SJSA1 (cell line): Measurements from ENCODE around the gene WNT5A. TPM values are rescaled to one million over a fixed set of nuclear protein-coding genes. Genes with fewer than 3 reads are reported as not detected.

Source experiments
- DNase-seq, 2 experiments: peaks; one replicate each; pipeline ENCODE4 v3.0.0-alpha.2; 2015 to 2020; ENCODE audit warnings: low spot score in 2 of 2, low read depth in 1 of 2
- H3K27ac ChIP-seq: fragments of 250-450 bp; sonication (Bioruptor Pico); 2 replicates; pipeline ENCODE4 v1.5.1; 2020; ENCODE audit warnings: mild to moderate bottlenecking, moderate library complexity
- H3K27me3 ChIP-seq: fragments of 250-450 bp; sonication (Bioruptor Pico); replicated peaks from 2 replicates; pipeline ENCODE4 v1.5.1; 2020; ENCODE audit warnings: mild to moderate bottlenecking, moderate library complexity
- H3K36me3 ChIP-seq: fragments of 250-450 bp; sonication (Bioruptor Pico); 2 replicates; pipeline ENCODE4 v1.5.1; 2020; ENCODE audit warnings: mild to moderate bottlenecking
- H3K4me1 ChIP-seq: fragments of 250-450 bp; sonication (Bioruptor Pico); replicated peaks from 2 replicates; pipeline ENCODE4 v1.6.1; 2021; ENCODE audit warnings: mild to moderate bottlenecking
- H3K4me3 ChIP-seq: fragments of 250-450 bp; sonication (Bioruptor Pico); 2 replicates; pipeline ENCODE4 v1.5.1; 2020; ENCODE audit warnings: mild to moderate bottlenecking
- H3K9me3 ChIP-seq: fragments of 250-450 bp; sonication (Bioruptor Pico); replicated peaks from 2 replicates; pipeline ENCODE4 v1.5.1; 2020; ENCODE audit warnings: mild to moderate bottlenecking
- total RNA-seq: library from RNA; depleted of rRNA; stranded (reverse); fragments of >200 nt; shearing (Covaris generic); gene quantifications from 2 replicates; pipeline ENCODE4 v1.2.3, GENCODE V29; 2014; rRNA removed

The WNT5A gene
- total RNA-seq = 18.6 and 18.8 TPM in 2 replicates

- H3K4me1 ChIP-seq = peaks cover 13% of the 10 kb centered on the region
- peaks cover 16% of the 10 kb centered on the region for H3K36me3 ChIP-seq
- peak within 1 kb of the TSS; percentile 66 for H3K4me3 ChIP-seq
- no peaks in the 10 kb centered on the region for H3K27me3 ChIP-seq
- peak; percentile 56 to 65 for DNase-seq
- H3K9me3 ChIP-seq = no peaks in the 10 kb centered on the region
- H3K27ac ChIP-seq = peak within 1 kb of the TSS; percentile 78
These were observed at the start of gene WNT5A for GRCh38 chr3:55486857-55487380. TSS of gene WNT5A (minus strand) at chr3:55487306. CDS start at chr3:55486985, 321 bp downstream.

- Histone ChIP-seq H3K36me3 (no peaks in the 10 kb centered on the region), H3K27me3 (no peaks in the 10 kb centered on the region), H3K27ac (no peak overlapping the region), H3K9me3 (no peaks in the 10 kb centered on the region), H3K4me1 (peaks cover 18% of the 10 kb centered on the region), H3K4me3 (no peak overlapping the region)
- DNase-seq = no peak
These were observed 47.8 kb upstream of the WNT5A start for GRCh38 chr3:55534876-55535275.

GRCh38 chr3:55532806-55533205 is 45.7 kb upstream of the WNT5A start:
- Histone ChIP-seq H3K27me3 (no peaks in the 10 kb centered on the region), H3K4me1 (peaks cover 18% of the 10 kb centered on the region), H3K36me3 (no peaks in the 10 kb centered on the region), H3K27ac (peak overlapping the region; percentile 44), H3K9me3 (no peaks in the 10 kb centered on the region), H3K4me3 (no peak overlapping the region)
- DNase-seq = peak; percentile 49 to 73

DNA sequence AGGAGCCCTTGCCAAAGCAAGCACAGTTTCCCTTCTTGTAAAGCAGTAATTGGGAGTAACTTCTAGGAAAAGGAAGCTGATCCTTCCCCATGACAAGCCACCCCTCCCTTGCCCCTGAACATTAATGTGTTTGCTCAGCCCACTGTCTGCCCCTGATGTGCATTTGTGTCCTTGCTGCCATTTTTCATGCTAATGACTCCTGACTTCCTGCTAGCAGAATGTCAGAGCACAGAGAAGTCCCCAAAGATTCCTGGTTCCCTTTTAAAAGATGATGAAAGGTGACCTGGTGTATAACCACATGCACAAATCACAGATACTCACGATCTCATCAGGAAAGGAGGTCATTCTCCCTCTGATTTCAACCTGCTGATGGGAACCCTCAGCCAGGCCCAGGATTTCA is 44.2 kb upstream of the WNT5A start:
- Histone ChIP-seq H3K9me3 (no peaks in the 10 kb centered on the region), H3K36me3 (no peaks in the 10 kb centered on the region), H3K27me3 (no peaks in the 10 kb centered on the region), H3K4me1 (peaks cover 18% of the 10 kb centered on the region), H3K4me3 (no peak overlapping the region), H3K27ac (no peak overlapping the region)
- DNase-seq = no peak

DNA sequence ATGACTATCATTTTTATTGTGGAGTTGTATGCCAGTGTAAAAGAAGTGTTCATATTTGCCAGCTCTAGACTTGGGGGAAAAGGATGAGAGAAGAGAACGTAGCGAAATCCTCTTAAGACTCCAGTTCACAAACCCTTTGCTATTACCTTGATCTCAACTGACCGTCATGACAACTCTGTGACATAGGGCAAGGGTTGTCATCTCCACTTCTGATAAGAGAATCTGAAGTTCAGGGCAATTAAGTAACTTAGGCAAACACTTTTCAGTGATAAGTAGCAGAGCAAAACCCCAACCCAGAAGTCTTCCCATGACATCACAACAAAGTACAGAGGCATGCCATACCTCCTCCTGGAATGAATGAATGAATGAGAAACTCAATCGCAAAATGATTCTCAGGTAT is 40.3 kb upstream of the WNT5A start:
- Histone ChIP-seq H3K36me3 (no peaks in the 10 kb centered on the region), H3K27ac (no peak overlapping the region), H3K9me3 (no peaks in the 10 kb centered on the region), H3K4me1 (peaks cover 23% of the 10 kb centered on the region), H3K4me3 (no peak overlapping the region), H3K27me3 (no peaks in the 10 kb centered on the region)
- DNase-seq = no peak

- Histone ChIP-seq H3K27me3 (no peaks in the 10 kb centered on the region), H3K4me1 (peaks cover 27% of the 10 kb centered on the region), H3K4me3 (no peak overlapping the region), H3K27ac (no peak overlapping the region), H3K9me3 (no peaks in the 10 kb centered on the region), H3K36me3 (no peaks in the 10 kb centered on the region)
- no peak for DNase-seq
These were observed 39.4 kb upstream of the WNT5A start for GRCh38 chr3:55526332-55527030.

GRCh38 chr3:55525436-55525835 is 38.3 kb upstream of the WNT5A start:
- no peaks in the 10 kb centered on the region for H3K27me3 ChIP-seq
- no peaks in the 10 kb centered on the region for H3K36me3 ChIP-seq
- no peak for DNase-seq
- H3K4me1 ChIP-seq = peaks cover 36% of the 10 kb centered on the region
- H3K27ac ChIP-seq = no peak overlapping the region
- no peak overlapping the region for H3K4me3 ChIP-seq
- H3K9me3 ChIP-seq = no peaks in the 10 kb centered on the region

DNA sequence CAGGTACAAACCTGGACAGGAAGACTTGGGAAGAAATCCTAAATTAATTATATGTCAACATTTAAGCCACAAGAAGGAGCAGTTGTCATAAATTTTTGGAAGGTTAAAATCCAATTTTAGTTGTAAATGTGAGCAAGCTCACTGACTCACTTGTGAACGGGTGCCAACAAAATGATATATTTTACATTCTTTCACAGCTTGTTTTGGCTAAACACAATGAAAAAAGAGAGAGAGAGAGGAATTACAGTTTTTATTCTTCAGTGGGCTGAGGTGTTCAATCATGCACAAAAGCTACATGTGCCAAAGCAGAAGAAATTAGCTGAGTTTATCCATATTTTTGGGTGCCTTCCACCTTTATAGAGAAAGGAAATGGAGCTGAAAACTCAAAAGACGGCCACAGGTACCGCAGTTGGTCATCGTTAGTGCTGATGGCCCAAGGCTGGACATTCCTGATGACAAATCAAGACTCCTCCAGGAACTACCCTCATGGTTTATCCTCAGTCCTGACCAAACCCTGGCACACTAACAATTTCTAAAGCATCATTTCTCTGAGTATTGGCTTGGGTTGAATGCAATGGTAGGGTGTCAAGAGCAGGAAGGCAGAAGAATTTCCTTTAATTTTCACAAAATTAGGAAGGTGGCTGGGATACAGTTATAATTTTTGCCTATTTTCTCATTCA is 37.6 kb upstream of the WNT5A start:
- Histone ChIP-seq H3K9me3 (no peaks in the 10 kb centered on the region), H3K27me3 (no peaks in the 10 kb centered on the region), H3K4me1 (peaks cover 36% of the 10 kb centered on the region), H3K36me3 (no peaks in the 10 kb centered on the region), H3K4me3 (no peak overlapping the region), H3K27ac (no peak overlapping the region)
- DNase-seq = peak in 1 of 2 experiments; percentile 33

GRCh38 chr3:55523471-55523870 is 36.4 kb upstream of the WNT5A start:
- Histone ChIP-seq H3K4me1 (peaks cover 48% of the 10 kb centered on the region), H3K27ac (no peak overlapping the region), H3K36me3 (no peaks in the 10 kb centered on the region), H3K9me3 (no peaks in the 10 kb centered on the region), H3K4me3 (no peak overlapping the region), H3K27me3 (no peaks in the 10 kb centered on the region)
- DNase-seq = no peak

DNA sequence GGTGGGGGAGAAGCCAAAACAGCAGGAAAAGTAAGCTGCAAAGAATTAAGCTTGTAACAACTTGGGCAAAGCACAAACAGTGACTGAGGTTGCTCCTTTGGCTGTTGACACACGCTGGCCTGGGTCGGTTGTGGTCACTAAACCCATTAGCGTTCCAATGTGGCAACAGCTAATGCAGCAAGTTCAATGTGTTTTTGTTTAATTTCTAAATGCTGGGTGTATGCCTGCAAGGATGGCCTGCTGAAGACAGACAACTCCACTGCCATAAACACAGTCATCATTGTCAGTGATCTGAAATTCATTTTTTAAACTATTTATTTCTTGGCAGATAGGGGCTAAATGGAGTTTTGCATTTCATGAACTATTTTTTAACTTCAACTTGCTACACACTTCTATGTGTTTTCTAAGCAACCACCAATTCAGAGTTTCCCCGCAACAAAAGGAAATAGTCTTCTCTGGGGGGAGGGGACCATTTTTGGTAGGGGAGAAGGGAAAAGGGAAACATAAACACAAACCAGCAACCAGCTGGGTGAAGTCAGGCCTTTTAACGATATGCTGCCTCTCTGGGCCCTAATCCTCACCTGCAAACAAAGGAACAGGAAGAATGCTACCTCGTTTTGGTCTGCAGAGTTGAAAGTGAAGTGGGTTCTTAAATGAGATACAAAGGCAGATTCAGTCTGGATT is 34.8 kb upstream of the WNT5A start:
- H3K36me3 ChIP-seq = no peaks in the 10 kb centered on the region
- no peak overlapping the region for H3K27ac ChIP-seq
- DNase-seq = peak in 1 of 2 experiments; percentile 19
- H3K27me3 ChIP-seq = no peaks in the 10 kb centered on the region
- H3K4me3 ChIP-seq = no peak overlapping the region
- peaks cover 54% of the 10 kb centered on the region for H3K4me1 ChIP-seq
- H3K9me3 ChIP-seq = no peaks in the 10 kb centered on the region

DNA sequence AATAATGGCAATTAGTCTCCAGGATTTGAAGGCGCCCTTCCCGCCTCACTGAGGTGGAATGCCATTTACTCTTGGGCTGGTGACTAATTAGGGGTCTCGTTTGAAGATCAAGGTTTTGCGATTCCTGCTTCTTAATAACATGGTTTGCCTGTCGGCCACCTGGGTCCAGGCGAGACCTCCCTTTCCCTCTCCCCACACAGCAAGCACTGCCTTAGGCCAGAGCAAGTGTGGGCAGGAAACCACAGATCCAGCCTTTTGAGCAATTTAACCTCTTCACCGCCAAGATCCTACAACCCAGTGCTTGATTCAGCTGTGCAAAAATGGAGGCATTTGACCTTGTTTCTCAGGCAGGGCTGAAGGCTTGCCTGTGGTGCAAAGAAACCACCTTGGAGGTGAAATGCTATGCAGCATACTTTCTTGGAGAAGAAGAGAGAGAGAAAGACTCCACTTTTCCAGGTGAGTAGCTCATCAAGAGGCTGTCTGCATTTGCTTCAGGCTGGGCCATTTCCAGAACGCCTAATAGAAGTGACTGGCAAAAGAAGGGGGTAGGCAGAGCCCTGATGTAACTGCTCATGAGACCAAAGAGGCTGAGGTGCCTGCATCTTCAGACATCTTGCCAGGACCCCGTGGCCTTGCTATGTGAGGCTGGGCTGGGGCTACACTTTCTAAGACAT is 34.1 kb upstream of the WNT5A start:
- Histone ChIP-seq H3K4me1 (peaks cover 54% of the 10 kb centered on the region), H3K9me3 (no peaks in the 10 kb centered on the region), H3K27me3 (no peaks in the 10 kb centered on the region), H3K27ac (no peak overlapping the region), H3K36me3 (no peaks in the 10 kb centered on the region), H3K4me3 (no peak overlapping the region)
- DNase-seq = no peak

- no peaks in the 10 kb centered on the region for H3K27me3 ChIP-seq
- H3K27ac ChIP-seq = peak overlapping the region; percentile 51
- no peaks in the 10 kb centered on the region for H3K36me3 ChIP-seq
- H3K9me3 ChIP-seq = no peaks in the 10 kb centered on the region
- DNase-seq = peak in 1 of 2 experiments; percentile 59
- H3K4me3 ChIP-seq = no peak overlapping the region
- peaks cover 41% of the 10 kb centered on the region for H3K4me1 ChIP-seq
These were observed 31.9 kb upstream of the WNT5A start for GRCh38 chr3:55519019-55519418.

- Histone ChIP-seq H3K4me3 (no peak overlapping the region), H3K27ac (peak overlapping the region; percentile 51), H3K27me3 (no peaks in the 10 kb centered on the region), H3K36me3 (no peaks in the 10 kb centered on the region), H3K4me1 (peaks cover 41% of the 10 kb centered on the region), H3K9me3 (no peaks in the 10 kb centered on the region)
- DNase-seq = peak in 1 of 2 experiments; percentile 64
These were observed 31.3 kb upstream of the WNT5A start for GRCh38 chr3:55518451-55518850.
